WTC11 (cell line): ENCODE data around the gene PPARD. TPM values are rescaled to one million over a fixed set of nuclear protein-coding genes. Genes with fewer than 3 reads are reported as not detected.
"Not testable (repeated sequence)": the region's sequence is repeated elsewhere in the genome, so short reads cannot be mapped to it uniquely, and the experiment has no call there.

ENCODE experiments used
- ATAC-seq: fragments of 200-7000 bp; cut with Tn5 transposase; 2 replicates; pipeline ENCODE4 v1.10.0; 2021; ENCODE audit warnings: mild to moderate bottlenecking, moderate library complexity
- CTCF ChIA-PET: fragments of 300-600 bp; sonication (Branson Sonifier 250); formaldehyde crosslinking; loops from one replicate; lab custom pipeline; 2021; ENCODE audit warnings: antibody characterized with exemption; lab: Charles Lee
- POLR2A ChIA-PET: fragments of 350-600 bp; sonication (Branson Sonifier 250); formaldehyde crosslinking; loops from one replicate; lab custom pipeline; 2021; ENCODE audit warnings: antibody characterized with exemption; lab: Charles Lee
- DNase-seq: peaks from one replicate; pipeline ENCODE4 v3.0.0; 2021; ENCODE audit warnings: low spot score
- H3K27ac Mint-ChIP-seq: 2 replicates; pipeline ENCODE4 v1.8.0; 2021; ENCODE audit warnings: mixed read lengths
- H3K27me3 Mint-ChIP-seq: 2 replicates; pipeline ENCODE4 v1.8.0; 2021; ENCODE audit warnings: low read depth, mild to moderate bottlenecking, moderate library complexity, mixed read lengths
- H3K36me3 Mint-ChIP-seq: 2 replicates; pipeline ENCODE4 v1.8.0; 2021; ENCODE audit warnings: mixed read lengths
- H3K4me1 Mint-ChIP-seq: 2 replicates; pipeline ENCODE4 v1.8.0; 2022; ENCODE audit warnings: mixed read lengths
- H3K4me3 Mint-ChIP-seq: 2 replicates; pipeline ENCODE4 v1.8.0; 2021; ENCODE audit warnings: mild to moderate bottlenecking, moderate library complexity, mixed read lengths
- H3K9me3 Mint-ChIP-seq: 2 replicates; pipeline ENCODE4 v1.8.0; 2021; ENCODE audit warnings: mixed read lengths
- FOXJ3 ChIP-seq: sonication (generic); formaldehyde crosslinking; IDR thresholded peaks from 2 replicates; pipeline ENCODE4 v1.9.0; 2021; ENCODE audit warnings: missing genetic modification reagents, mild to moderate bottlenecking, borderline replicate concordance
- HMGXB4 ChIP-seq: sonication (generic); formaldehyde crosslinking; IDR thresholded peaks from 2 replicates; pipeline ENCODE4 v1.8.1; 2023; ENCODE audit warnings: mild to moderate bottlenecking, moderate library complexity, missing genetic modification reagents
- JUN ChIP-seq: sonication (generic); formaldehyde crosslinking; IDR thresholded peaks from 2 replicates; pipeline ENCODE4 v1.8.0; 2023; ENCODE audit warnings: mild to moderate bottlenecking, missing genetic modification reagents
- NFATC4 ChIP-seq: fragments of 250-450 bp; sonication (Bioruptor Pico); IDR thresholded peaks from 2 replicates; pipeline ENCODE4 v1.9.0; 2021; ENCODE audit warnings: mild to moderate bottlenecking
- NR2C2 ChIP-seq: sonication (generic); formaldehyde crosslinking; IDR thresholded peaks from 2 replicates; pipeline ENCODE4 v1.8.0; 2022; ENCODE audit warnings: mild to moderate bottlenecking, missing genetic modification reagents
- NR3C1 ChIP-seq: sonication (generic); formaldehyde crosslinking; conservative IDR thresholded peaks from 2 replicates; pipeline ENCODE4 v1.8.1; 2023; ENCODE audit warnings: low read depth, mild to moderate bottlenecking, missing genetic modification reagents
- SP1 ChIP-seq: sonication (generic); formaldehyde crosslinking; conservative IDR thresholded peaks from 2 replicates; pipeline ENCODE4 v1.8.1; 2022; ENCODE audit warnings: missing genetic modification reagents
- STAT6 ChIP-seq: sonication (generic); formaldehyde crosslinking; conservative IDR thresholded peaks from 2 replicates; pipeline ENCODE4 v1.8.1; 2023; ENCODE audit warnings: mild to moderate bottlenecking, low read depth, missing genetic modification reagents, moderate library complexity
- TEAD4 ChIP-seq: sonication (generic); formaldehyde crosslinking; IDR thresholded peaks from 2 replicates; pipeline ENCODE4 v1.8.0; 2022; ENCODE audit warnings: mild to moderate bottlenecking, missing genetic modification reagents
- TP53 ChIP-seq: sonication (generic); formaldehyde crosslinking; IDR thresholded peaks from 2 replicates; pipeline ENCODE4 v1.8.1; 2023; ENCODE audit warnings: mild to moderate bottlenecking, missing genetic modification reagents
- ZNF219 ChIP-seq: sonication (generic); formaldehyde crosslinking; IDR thresholded peaks from 2 replicates; pipeline ENCODE4 v1.8.0; 2023; ENCODE audit warnings: missing genetic modification reagents, mild to moderate bottlenecking, borderline replicate concordance
- ZNF512 ChIP-seq: sonication (generic); formaldehyde crosslinking; IDR thresholded peaks from 2 replicates; pipeline ENCODE4 v1.8.1; 2022; ENCODE audit warnings: missing genetic modification reagents, borderline replicate concordance
- total RNA-seq: library from RNA; stranded (reverse); gene quantifications from 3 replicates; pipeline ENCODE4 v1.2.3, GENCODE V29; 2021
- TF ChIP-seq, protein P1 (sequence below): sonication (generic); formaldehyde crosslinking; IDR thresholded peaks from 2 replicates; pipeline ENCODE4 v1.8.1; 2022; ENCODE audit warnings: low read depth, missing genetic modification reagents, borderline replicate concordance
- TF ChIP-seq, protein P2 (sequence below): sonication (generic); formaldehyde crosslinking; IDR thresholded peaks from 2 replicates; pipeline ENCODE4 v1.8.1; 2022; ENCODE audit warnings: low read depth, mild to moderate bottlenecking, moderate library complexity, missing genetic modification reagents, borderline replicate concordance
- TF ChIP-seq, protein P3 (sequence below): sonication (generic); formaldehyde crosslinking; IDR thresholded peaks from 2 replicates; pipeline ENCODE4 v1.8.1; 2023; ENCODE audit warnings: mild to moderate bottlenecking, missing genetic modification reagents, moderate library complexity
- TF ChIP-seq, protein P4 (sequence below): fragments of 250-450 bp; sonication (Bioruptor Pico); IDR thresholded peaks from 2 replicates; pipeline ENCODE4 v1.9.0; 2021; ENCODE audit warnings: mild to moderate bottlenecking

Gene PPARD
- total RNA-seq, 1 experiment from 2014 or later = 14.7 TPM

GRCh38 chr6:35330541-35331119 is 11.7 kb upstream of the PPARD start:
- ChIA-PET CTCF (interaction anchor here (0.6 to 1.7 kb wide), 2 partner anchors 12 to 1905 kb away, joined by 3 to 4 read pairs; partner anchors contain the start of gene PPARD), POLR2A (no interaction called here)
- DNase-seq (no peak), ATAC-seq (no peak)
- Mint-ChIP-seq H3K36me3 (peaks cover 3% of the 10 kb centered on the region), H3K9me3 (peaks cover 11% of the 10 kb centered on the region), H3K27me3 (peaks cover 29% of the 10 kb centered on the region), H3K4me3 (no peak overlapping the region), H3K4me1 (peaks cover 6% of the 10 kb centered on the region), H3K27ac (no peak overlapping the region)
- TF ChIP-seq, protein P1, sequence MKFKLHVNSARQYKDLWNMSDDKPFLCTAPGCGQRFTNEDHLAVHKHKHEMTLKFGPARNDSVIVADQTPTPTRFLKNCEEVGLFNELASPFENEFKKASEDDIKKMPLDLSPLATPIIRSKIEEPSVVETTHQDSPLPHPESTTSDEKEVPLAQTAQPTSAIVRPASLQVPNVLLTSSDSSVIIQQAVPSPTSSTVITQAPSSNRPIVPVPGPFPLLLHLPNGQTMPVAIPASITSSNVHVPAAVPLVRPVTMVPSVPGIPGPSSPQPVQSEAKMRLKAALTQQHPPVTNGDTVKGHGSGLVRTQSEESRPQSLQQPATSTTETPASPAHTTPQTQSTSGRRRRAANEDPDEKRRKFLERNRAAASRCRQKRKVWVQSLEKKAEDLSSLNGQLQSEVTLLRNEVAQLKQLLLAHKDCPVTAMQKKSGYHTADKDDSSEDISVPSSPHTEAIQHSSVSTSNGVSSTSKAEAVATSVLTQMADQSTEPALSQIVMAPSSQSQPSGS = no peak
- TF ChIP-seq NFATC4 (no peak), FOXJ3 (CRISPR knock-in tag) (no peak), SP1 (CRISPR knock-in tag) (no peak), NR3C1 (CRISPR knock-in tag) (no peak)
- TF ChIP-seq, protein P2, sequence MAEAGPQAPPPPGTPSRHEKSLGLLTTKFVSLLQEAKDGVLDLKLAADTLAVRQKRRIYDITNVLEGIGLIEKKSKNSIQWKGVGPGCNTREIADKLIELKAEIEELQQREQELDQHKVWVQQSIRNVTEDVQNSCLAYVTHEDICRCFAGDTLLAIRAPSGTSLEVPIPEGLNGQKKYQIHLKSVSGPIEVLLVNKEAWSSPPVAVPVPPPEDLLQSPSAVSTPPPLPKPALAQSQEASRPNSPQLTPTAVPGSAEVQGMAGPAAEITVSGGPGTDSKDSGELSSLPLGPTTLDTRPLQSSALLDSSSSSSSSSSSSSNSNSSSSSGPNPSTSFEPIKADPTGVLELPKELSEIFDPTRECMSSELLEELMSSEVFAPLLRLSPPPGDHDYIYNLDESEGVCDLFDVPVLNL = no peak

GRCh38 chr6:35332074-35332887 is 10.1 kb upstream of the PPARD start:
- not testable (repeated sequence) for H3K27ac Mint-ChIP-seq, H3K4me3 Mint-ChIP-seq, H3K4me1 Mint-ChIP-seq, H3K36me3 Mint-ChIP-seq
- Mint-ChIP-seq H3K9me3 (peaks cover 11% of the 10 kb centered on the region), H3K27me3 (peaks cover 37% of the 10 kb centered on the region)
- ChIA-PET POLR2A (interaction anchor here (1.2 kb wide), 1 partner anchor 117 kb away, joined by 3 read pairs; no protein-coding TSS in a partner anchor), CTCF (interaction anchor here (0.7 to 2.9 kb wide), 10 partner anchors 9 to 117 kb away, joined by 3 to 20 read pairs (median 5); partner anchors contain the start of gene PPARD)
- DNase-seq = peak; percentile 56
- peak; percentile 63 for ATAC-seq

- ChIA-PET POLR2A (interaction anchor here (0.6 to 1.2 kb wide), 6 partner anchors 78 to 131 kb away, joined by 3 to 5 read pairs (median 3); partner anchors contain the start of gene FANCE), CTCF (interaction anchor here (0.6 to 6.8 kb wide), 53 partner anchors 9 to 395 kb away, joined by 3 to 157 read pairs (median 5); partner anchors contain the start of genes DEF6, FANCE, RPL10A and TEAD3)
- peak overlapping the region; percentile 24; the same call in 1 of the 2 replicates for H3K4me3 Mint-ChIP-seq
- ATAC-seq (peak; percentile 57), DNase-seq (peak; percentile 38)
- peaks cover 16% of the 10 kb centered on the region for H3K27me3 Mint-ChIP-seq
- no peaks in the 10 kb centered on the region; the same call in 1 of the 2 replicates for H3K36me3 Mint-ChIP-seq
- peaks cover 20% of the 10 kb centered on the region for H3K4me1 Mint-ChIP-seq
- H3K27ac Mint-ChIP-seq = peak overlapping the region; percentile 87
- peaks cover 6% of the 10 kb centered on the region for H3K9me3 Mint-ChIP-seq
- TF ChIP-seq, protein P3, sequence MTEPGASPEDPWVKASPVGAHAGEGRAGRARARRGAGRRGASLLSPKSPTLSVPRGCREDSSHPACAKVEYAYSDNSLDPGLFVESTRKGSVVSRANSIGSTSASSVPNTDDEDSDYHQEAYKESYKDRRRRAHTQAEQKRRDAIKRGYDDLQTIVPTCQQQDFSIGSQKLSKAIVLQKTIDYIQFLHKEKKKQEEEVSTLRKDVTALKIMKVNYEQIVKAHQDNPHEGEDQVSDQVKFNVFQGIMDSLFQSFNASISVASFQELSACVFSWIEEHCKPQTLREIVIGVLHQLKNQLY (CRISPR knock-in tag) = no peak
- TF ChIP-seq HMGXB4 (no peak), TEAD4 (CRISPR knock-in tag) (no peak), TP53 (CRISPR knock-in tag) (no peak), NR2C2 (CRISPR knock-in tag) (no peak), FOXJ3 (CRISPR knock-in tag) (no peak), JUN (CRISPR knock-in tag) (no peak), ZNF512 (CRISPR knock-in tag) (no peak), ZNF219 (no peak), STAT6 (no peak)
- TF ChIP-seq, protein P4, sequence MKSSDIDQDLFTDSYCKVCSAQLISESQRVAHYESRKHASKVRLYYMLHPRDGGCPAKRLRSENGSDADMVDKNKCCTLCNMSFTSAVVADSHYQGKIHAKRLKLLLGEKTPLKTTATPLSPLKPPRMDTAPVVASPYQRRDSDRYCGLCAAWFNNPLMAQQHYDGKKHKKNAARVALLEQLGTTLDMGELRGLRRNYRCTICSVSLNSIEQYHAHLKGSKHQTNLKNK (CRISPR knock-in tag) = no peak
Measured at GRCh38 chr6:35341557-35341956, 801 bp upstream of the PPARD start.
